ENCODE results near the gene GGTLC1. TPM values are rescaled to one million over a fixed set of nuclear protein-coding genes. Genes with fewer than 3 reads are reported as not detected.
"Not testable (repeated sequence)": the region's sequence is repeated elsewhere in the genome, so short reads cannot be mapped to it uniquely, and the experiment has no call there.

GGTLC1 gene
- total and polyA plus RNA-seq, 12 donors, result 0.38 TPM; not detected in 11

- 80 to 92% (median 85%) methylated on average over 9 to 15 of the region's 15 CpGs for WGBS, 4 donors
- H3K4me1 ChIP-seq (replicated peaks in 1 of 2); H3K9me3 ChIP-seq (replicated peaks in 1 of 3); H3K4me3 ChIP-seq; H3K36me3 ChIP-seq (replicated peaks in 1 of 2); H3K27me3 ChIP-seq; H3K27ac ChIP-seq: not testable (repeated sequence)
- DNase-seq, result peak in 1 of 7 donors; percentile 23
- intact Hi-C loops (cut with DNase I), result loop anchor here in 1 of 2 donors (10.0 kb wide), 1 partner anchor 360 kb away; no protein-coding TSS in a partner anchor
These were observed 3.4 kb downstream of the GGTLC1 start for GRCh38 chr20:23985066-23985789.

- H3K27me3 ChIP-seq; H3K4me1 ChIP-seq (replicated peaks in 1 of 2); H3K9me3 ChIP-seq (replicated peaks in 1 of 3); H3K36me3 ChIP-seq (replicated peaks in 1 of 2); H3K27ac ChIP-seq; H3K4me3 ChIP-seq: not testable (repeated sequence)
- intact Hi-C loops (cut with DNase I), result loop anchor here in 1 of 2 donors (10.0 kb wide), 1 partner anchor 360 kb away; no protein-coding TSS in a partner anchor
- WGBS, 4 donors, result 35 to 48% (median 37%) methylated on average over 7 to 8 of the region's 12 CpGs; no CpG with 5 or more reads in 1 of the 4 donors
- peak in 2 of 7 donors; percentile 24 to 42 for DNase-seq
- peak in 1 of 6 experiments; percentile 27 for TF ChIP-seq CTCF (IDR thresholded peaks at IDR 0.05)
These were observed 4.0 kb downstream of the GGTLC1 start for GRCh38 chr20:23984476-23985023.

- H3K4me1 ChIP-seq (replicated peaks in 1 of 2); H3K27me3 ChIP-seq; H3K4me3 ChIP-seq; H3K9me3 ChIP-seq (replicated peaks in 1 of 3); H3K36me3 ChIP-seq (replicated peaks in 1 of 2): not testable (repeated sequence)
- H3K27ac ChIP-seq, result peak overlapping the region in 1 of 5 donors; percentile 16
- 52 to 76% (median 67%) methylated on average over 4 to 11 of the region's 11 CpGs for WGBS, 4 donors
- intact Hi-C loops (cut with DNase I), result loop anchor here in 1 of 2 donors (10.0 kb wide), 1 partner anchor 362 kb away; no protein-coding TSS in a partner anchor
- DNase-seq, result peak in 2 of 7 donors; percentile 20 to 38
These were observed 6.2 kb downstream of the GGTLC1 start for GRCh38 chr20:23982112-23983018.

- 78 to 100% (median 83%) methylated on average over 1 to 5 of the region's 5 CpGs for WGBS, 4 donors
- not testable (repeated sequence) for H3K36me3 ChIP-seq (replicated peaks in 1 of 2); H3K27ac ChIP-seq; H3K9me3 ChIP-seq (replicated peaks in 1 of 3); H3K27me3 ChIP-seq; H3K4me3 ChIP-seq; DNase-seq; H3K4me1 ChIP-seq (replicated peaks in 1 of 2)
- intact Hi-C loops (cut with DNase I), result loop anchor here in 1 of 2 donors (10.0 kb wide), 1 partner anchor 363 kb away; no protein-coding TSS in a partner anchor
These were observed 7.1 kb downstream of the GGTLC1 start for GRCh38 chr20:23981526-23981925.

- 69 to 77% (median 72%) methylated on average over 2 to 11 of the region's 11 CpGs for WGBS, 4 donors
These were observed 7.6 kb downstream of the GGTLC1 start for GRCh38 chr20:23981014-23981413.

GRCh38 chr20:23979899-23980811 lies 8.4 kb downstream of the GGTLC1 start:
- H3K9me3 ChIP-seq (replicated peaks in 1 of 3); H3K4me3 ChIP-seq; DNase-seq; H3K27ac ChIP-seq; H3K27me3 ChIP-seq; H3K36me3 ChIP-seq (replicated peaks in 1 of 2); H3K4me1 ChIP-seq (replicated peaks in 1 of 2): not testable (repeated sequence)
- intact Hi-C loops (cut with DNase I), result loop anchor here in 1 of 2 donors (10.0 kb wide), 1 partner anchor 365 kb away; no protein-coding TSS in a partner anchor
- WGBS, 4 donors, result 78 to 84% (median 84%) methylated on average over 13 to 17 of the region's 17 CpGs

More at GRCh38 chr20:23981014-23981413, 7.6 kb downstream of the GGTLC1 start:
- H3K27ac ChIP-seq; H3K4me3 ChIP-seq; H3K4me1 ChIP-seq (replicated peaks in 1 of 2); H3K36me3 ChIP-seq (replicated peaks in 1 of 2); H3K9me3 ChIP-seq (replicated peaks in 1 of 3); H3K27me3 ChIP-seq: not testable (repeated sequence)
- intact Hi-C loops (cut with DNase I), result loop anchor here in 1 of 2 donors (10.0 kb wide), 1 partner anchor 364 kb away; no protein-coding TSS in a partner anchor
- DNase-seq, result peak in 1 of 7 donors; percentile 4

GRCh38 chr20:23979380-23979779 lies 9.2 kb downstream of the GGTLC1 start:
- H3K36me3 ChIP-seq (replicated peaks in 1 of 2); H3K27ac ChIP-seq; H3K9me3 ChIP-seq (replicated peaks in 1 of 3); intact Hi-C loops (cut with DNase I); H3K4me1 ChIP-seq (replicated peaks in 1 of 2); H3K27me3 ChIP-seq; DNase-seq; H3K4me3 ChIP-seq: not testable (repeated sequence)
- 60 to 100% (median 85%) methylated on average over 1 to 6 of the region's 6 CpGs for WGBS, 4 donors

- H3K4me1 ChIP-seq (replicated peaks in 1 of 2); H3K36me3 ChIP-seq (replicated peaks in 1 of 2); H3K9me3 ChIP-seq (replicated peaks in 1 of 3); DNase-seq; intact Hi-C loops (cut with DNase I); H3K4me3 ChIP-seq; H3K27me3 ChIP-seq; H3K27ac ChIP-seq: not testable (repeated sequence)
- WGBS, 4 donors, result 30 to 62% (median 37%) methylated on average over 3 to 6 of the region's 6 CpGs
These were observed 10.1 kb downstream of the GGTLC1 start for GRCh38 chr20:23978457-23978856.
